NCI-H1105 (cell line): ENCODE measurements around the gene LRFN2.

Source experiments
- DNase-seq: peaks from one replicate; lab custom pipeline; 2025; lab: John Stamatoyannopoulos, UW

Gene LRFN2

DNA sequence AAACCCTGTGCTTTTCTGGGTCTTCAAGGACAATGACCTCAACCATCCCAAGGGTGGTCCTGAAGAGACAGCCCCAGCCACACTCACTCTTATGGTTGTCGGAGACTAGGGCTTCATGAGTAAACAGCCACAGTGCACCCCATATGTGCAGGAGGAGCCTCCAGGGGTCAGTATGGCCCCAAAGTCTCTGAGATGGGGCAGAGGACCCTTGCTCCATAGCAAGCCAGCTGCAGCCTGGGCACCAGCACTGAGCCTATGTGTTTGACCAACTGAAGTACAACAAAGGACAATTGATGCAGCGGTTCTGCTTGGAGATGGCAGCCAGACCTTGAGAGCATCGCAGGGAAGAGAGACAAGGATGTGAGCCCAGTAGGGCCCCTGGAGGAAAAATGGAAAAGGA lies 112.2 kb downstream of the LRFN2 start:
- no peak for DNase-seq

DNA sequence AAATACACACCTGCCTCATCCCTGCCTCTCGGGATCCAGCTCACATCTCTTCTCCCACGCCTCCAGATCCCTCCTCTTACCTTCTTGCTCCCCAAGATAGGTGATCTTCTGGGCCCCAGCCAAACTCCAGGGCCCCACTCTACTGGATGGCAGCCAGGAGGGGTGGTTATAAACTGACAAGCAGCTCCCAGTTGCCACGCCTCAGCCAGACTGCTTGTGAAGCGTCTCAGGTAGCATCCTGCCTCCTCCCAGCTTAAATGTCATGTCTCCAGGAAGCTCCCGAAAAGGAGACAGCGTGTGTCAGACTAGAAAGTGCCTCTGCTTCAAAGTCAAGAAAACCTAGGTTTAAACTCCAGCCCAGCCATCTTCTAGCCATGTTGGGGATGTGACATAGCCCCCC lies 114.1 kb downstream of the LRFN2 start:
- no peak for DNase-seq

DNA sequence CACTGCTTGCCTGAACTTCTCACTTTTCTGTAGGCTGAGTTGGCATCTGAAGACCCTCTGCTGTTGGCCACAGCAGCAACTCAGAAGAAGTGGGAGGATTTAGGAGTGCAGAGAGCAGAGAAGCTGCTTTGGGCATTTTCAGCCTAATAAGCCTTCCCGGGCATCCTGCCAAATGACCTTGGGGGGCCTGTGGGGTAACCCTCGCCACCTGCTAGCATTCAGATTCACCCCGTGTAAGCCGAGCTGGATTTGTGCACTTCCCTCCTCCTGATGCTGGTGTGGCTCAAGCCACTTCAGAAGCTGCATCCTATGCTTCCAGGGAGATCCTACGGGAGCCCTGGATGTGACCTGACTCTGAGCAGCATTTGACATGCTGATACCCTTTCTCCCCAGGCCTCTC lies 114.8 kb downstream of the LRFN2 start:
- peak; percentile 85 for DNase-seq

DNA sequence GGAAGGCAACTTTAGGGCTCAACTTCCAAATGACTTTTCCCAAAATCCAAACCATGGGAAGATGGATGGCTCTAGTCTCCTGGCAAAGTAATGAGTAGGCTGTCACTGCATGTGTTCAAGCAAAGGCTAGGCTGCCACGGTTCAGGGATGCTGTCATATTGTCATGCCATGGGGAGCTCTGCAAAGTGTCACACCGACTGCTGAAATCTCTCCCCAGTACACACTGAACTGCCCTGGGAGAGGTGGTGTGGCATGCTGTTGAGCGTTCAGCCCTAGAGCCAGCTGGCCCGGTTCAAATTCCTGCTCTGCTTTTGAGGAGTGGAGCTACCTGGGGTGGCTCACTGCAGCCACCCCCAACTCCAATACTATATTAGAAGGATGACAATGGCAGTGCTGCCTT lies 115.9 kb downstream of the LRFN2 start:
- DNase-seq, result no peak

DNA sequence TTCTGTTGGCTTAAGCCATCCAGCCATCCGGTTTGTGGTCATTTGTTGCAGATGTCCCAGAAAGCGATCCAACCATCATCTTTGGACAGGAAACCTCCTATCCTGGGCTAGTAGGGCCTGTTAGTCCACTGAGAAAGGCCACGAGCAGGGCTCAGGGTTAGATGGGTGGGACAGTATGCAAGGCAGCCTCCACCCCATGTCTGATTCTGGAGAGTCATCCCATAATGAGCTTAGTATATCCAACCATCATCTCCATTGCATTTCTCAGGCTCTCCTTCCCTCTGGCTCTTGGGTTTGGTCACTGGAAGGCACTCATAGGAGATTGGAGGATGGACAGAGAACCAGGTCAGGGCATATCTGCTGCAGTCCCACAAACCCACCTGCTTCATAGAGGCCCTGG lies 117.8 kb downstream of the LRFN2 start:
- DNase-seq, result no peak

DNA sequence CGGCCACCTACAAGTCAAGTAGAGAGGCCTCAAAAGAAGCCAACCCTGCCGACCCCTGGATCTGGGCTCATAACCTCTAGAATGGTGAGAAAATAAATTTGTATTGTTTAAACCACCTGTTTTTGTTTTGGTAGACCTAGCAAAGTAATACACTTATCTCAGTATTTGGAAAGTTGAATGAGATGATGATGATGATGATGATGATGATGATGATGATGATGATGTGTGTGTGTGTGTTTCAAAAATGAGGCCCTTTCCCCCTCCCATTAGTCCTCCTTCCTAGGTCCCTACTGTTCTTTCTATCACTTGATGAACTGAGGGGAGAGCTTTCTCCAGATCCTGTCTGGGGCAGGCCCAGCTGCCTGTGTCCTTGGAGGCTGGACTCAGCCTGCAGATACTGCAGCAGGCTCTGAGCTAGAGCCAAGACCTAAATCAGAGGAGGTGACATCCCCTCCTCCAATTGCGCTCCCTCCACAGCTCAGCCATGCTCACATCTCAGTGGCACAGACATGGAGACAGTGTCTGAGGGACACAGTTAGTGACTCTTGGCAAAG lies 120.1 kb downstream of the LRFN2 start:
- DNase-seq, result no peak

DNA sequence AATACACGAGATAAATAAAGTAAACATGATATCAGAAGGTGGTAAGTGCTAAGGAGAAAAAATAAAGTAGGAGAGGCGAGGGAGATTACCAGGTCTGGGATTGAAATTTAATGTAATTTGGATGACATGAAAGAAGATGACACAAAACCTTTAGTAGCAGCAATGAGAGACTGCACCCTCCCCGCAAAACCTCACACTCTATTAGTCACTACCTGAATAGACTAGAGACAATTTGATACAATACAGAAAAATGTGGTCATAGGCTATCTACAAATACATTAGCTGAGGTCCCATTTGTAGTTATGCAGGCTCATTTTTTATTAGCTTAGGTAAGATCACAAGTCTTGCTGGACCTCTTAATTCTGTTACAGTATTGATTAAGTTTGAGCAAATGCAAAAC lies 125.5 kb downstream of the LRFN2 start:
- no peak for DNase-seq

DNA sequence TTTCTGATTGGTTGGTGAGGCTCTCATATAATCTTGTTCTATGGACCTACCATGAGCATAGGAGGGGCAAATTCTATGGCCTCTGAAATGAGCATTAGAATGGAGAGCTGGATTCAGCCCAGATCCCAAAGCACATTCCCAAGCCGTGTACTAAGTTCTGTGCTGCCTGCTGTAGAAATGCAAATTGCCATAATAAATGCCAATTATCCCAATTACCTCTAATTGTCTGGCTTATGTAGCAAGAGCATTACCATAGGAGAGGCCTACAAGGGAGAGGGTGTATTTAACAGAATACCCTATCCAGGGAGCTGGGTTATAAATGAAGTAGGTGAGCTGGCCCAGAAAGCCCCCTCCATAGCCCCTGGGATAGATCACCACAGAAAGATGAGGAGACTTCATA lies 126.8 kb downstream of the LRFN2 start:
- DNase-seq, result peak; percentile 68

DNA sequence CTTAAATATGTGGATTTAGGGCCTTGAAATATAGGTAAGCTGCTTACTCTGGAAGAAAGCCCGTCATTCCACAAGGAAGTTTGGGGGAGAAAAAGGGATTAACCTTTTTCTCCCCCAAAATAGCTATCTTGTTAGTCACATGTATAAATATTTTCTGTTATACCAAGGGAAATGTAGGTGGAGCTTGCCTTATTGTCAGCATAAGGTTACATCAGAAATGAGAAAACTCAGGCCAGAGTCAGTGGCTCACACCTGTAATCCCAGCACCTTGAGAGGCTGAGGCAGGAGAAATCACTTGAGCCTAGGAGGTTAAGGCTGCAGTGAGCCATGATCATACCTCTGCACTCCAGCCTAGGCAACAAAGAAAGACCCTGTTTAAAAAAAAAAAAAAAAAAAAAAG lies 129.9 kb downstream of the LRFN2 start:
- no peak for DNase-seq

DNA sequence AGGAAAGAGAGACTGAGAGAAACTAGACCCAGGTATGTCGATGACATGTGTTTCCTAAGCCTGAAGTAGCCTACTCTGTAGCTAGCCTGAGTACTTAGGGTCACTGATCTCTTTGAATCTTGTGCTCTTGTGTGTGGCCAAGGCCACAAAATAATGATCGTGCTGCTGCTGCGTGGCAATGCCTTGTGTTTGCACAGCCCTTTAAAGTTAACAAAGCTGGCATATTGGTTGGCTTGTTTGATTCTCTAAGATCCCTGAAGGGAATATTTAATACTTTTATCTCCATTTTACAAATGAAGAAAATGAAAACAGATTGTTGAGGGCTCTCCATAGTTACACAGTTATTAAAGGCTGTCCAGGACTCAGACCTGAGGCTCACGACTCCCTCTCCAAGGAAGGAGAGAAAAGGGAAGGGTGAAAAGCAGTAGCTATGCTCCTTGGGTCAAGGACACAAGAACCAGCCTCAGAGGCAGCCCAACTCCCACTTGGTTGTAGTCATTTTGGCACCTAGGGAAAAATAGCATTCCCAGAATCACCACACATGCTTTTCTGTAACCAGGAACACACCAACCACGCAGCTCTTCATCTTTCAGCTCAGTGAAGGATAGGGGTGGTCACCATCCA lies 130.7 kb downstream of the LRFN2 start:
- DNase-seq, result no peak

DNA sequence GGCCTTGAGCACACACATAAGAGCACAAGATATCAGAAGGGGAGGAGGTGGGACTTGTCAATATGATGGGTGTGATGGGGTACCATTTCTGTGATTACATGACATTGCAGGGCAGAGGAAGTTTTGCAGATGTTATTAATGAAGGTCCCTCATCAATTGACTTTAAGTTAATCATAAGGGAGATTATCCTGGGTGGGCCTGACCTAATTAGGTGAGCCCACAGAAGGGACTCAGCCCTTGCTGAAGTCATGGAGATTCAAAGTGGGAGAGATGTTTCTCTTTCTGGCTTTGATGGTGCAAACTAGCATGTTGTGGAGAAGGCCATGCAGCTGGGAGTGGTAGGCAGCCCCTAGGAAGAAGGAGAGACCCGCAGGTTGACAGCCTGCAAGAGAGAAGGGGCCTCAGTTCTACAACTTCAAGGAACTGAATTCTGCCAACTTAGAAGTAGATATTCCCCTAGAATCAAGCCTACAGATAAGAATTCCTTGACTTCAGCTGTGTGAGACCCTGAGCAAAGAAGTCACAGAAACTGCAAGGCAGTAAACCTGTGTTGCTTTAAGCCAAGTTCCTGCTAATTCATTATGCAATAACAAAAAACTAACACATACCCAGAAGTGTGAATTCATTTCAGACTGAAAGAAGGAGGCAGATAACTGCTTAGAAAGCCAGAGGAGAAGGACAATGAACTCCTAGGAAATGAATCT lies 131.3 kb downstream of the LRFN2 start:
- DNase-seq, result no peak

DNA sequence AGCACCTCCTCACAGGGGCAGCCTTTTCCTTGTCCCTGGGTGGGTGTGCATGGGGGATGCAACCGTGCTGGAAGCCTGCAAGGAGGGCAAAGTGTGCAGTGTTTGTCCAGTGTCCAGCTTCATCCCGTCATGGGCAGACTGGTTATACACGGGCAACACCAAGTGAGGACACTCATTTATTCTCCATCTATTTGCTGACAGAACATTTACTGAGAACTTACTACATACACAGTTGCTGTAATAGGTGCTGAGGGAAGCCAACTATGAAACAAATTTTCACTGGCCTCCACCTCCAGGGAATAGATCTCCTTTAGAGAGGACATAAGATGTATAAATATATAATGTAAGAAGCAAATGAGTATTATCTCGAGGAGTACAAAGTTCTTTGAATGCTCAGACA lies 136.7 kb downstream of the LRFN2 start:
- no peak for DNase-seq

DNA sequence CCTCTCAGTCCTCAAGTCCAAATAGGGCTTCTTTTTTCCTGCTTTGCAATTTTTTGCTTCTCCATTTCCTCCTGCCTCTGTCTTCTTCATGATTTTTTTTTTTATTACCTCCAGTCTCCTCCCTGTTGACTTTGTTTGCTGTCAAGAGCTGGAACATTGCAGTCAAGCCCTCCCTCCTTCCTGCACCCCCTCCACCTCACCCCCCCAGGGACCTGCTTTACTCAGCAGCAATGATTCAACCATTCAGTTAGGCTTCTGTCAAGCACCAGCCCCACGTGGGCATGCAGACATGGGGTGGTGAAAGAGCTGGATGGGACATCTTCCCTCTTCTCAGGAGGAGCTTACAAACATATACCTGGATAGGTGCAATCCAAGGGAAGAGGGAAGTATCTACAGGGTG lies 142.4 kb downstream of the LRFN2 start:
- no peak for DNase-seq

DNA sequence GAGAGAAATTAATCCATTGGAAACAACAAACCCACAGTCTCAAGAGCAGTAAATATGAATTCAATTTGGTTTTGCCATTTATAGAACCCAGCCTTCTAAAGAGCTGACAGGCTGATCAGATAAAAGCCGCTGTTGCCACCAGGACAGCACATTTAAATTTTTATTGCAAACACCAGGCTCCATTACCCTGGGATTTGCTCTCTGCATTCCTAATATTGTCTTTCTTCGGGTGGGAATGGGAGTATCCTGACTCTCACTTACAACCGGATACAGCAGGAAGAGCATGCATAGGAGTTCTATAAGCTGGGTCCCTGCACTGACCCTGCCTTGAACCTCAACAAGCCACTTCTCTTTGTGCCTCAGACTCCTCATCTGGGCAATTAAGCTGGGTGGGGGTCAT lies 142.9 kb downstream of the LRFN2 start:
- DNase-seq, result no peak

DNA sequence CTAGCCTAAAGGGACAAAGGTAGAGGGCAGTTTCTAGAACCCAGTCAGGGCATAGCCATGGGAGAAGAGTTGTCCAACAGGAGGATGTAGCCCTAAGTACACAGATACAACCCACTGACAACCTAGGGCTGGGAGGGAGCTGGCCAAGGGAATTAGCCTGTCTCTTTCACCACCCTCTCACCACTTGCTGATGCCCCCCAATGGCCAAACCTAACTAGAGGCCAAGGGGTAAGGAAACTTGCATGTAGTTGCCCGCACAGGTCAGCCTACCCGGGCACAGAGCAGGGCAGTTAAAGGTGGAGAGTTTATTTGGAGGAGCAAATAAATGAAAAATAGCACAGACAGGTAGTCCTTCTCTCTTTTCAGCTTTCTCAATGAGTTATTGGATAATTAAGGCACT lies 143.3 kb downstream of the LRFN2 start:
- DNase-seq, result no peak

DNA sequence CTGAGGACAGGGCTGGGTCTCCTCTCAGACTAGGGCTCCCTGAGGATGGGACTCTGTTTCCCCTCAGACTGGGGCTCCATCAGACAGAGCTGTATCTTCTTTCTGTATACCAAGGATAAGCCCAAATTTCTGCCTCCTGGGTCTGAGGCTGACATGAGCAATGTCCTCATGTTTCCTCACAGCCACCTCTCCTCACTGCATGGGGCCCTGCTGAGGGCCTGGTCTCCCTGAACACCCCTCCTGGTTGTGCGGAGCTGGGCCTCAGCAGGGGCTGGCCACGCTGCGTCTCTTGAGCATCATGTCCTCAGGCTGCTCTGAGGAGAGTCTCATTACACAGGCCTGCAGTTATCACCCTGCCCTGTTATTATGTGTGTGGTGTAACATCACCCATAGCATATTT lies 144.6 kb downstream of the LRFN2 start:
- DNase-seq, result no peak

DNA sequence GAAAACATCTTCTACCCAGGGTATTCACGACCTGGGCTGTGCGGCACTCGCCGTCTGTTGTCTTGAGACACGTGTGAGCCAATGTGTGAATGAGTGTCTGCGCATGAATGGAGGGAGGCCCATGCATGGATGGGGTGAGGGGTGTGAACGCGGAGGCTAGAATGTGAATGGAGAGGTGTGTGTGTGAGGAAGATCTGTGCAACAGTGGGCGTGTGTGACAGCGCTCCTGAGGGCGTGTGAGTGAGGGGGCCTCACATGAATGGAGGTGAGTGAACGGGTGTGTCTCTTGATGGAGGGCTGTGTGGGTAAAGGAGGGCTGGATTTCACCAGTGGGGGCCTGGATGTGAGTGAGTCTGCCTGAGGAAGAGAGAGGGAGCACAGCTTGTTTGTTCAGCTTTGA lies 146.0 kb downstream of the LRFN2 start:
- DNase-seq, result no peak

DNA sequence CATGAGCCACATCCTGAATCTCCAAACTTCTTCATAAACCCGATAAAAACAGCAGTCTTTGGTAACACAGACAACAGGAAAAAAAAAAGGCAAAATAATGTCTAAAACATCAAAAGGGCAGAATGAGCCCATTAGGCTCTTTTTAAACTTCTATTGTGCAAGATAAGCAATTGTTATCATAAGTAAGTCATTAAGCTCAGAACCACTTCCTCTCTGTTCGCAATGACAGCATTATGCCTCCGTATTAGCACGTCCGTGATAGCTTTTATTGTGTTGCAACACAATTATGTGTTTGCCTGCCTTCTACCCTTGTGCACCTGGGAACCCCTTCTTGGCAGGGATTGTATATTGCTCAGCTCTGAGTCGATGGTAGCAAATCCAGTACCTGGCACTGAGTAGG lies 147.1 kb downstream of the LRFN2 start:
- DNase-seq, result no peak

DNA sequence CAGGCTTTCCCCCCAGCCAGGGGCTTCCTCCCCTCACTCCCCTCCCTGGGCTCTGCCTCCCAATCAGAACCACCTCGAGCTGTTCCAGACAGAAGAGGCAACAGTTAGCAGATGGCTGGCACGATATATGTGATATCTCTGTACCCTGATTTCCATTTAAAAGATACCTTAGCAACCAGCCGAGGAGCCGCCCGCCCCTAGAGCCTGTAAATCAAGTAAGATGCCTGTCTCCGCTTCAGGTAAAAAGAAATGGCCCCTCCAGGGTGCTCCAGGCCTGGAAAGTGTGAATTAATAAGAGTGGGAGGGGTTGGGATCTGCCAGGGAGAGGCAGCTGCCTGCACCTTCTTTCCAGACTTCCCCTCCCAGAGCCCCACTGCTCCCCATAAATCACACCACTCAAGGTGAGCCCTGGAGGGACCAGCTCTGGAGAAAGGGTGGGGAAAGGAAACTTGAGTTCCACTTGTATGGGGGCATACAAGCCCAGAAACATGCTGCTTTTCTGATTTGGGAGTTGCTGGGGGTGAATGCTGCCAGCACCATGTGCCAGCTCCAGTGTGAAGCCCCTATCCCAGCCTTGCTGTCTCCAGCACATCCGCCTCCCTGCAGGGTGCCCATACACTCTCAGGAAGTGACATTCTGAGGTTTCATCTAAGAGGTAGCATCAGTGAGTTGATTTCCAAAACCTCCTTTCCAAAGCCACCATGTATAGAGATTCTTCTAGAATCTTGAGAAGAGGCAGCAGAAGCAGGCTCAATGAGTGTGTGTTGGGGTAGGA lies 148.0 kb downstream of the LRFN2 start:
- no peak for DNase-seq

DNA sequence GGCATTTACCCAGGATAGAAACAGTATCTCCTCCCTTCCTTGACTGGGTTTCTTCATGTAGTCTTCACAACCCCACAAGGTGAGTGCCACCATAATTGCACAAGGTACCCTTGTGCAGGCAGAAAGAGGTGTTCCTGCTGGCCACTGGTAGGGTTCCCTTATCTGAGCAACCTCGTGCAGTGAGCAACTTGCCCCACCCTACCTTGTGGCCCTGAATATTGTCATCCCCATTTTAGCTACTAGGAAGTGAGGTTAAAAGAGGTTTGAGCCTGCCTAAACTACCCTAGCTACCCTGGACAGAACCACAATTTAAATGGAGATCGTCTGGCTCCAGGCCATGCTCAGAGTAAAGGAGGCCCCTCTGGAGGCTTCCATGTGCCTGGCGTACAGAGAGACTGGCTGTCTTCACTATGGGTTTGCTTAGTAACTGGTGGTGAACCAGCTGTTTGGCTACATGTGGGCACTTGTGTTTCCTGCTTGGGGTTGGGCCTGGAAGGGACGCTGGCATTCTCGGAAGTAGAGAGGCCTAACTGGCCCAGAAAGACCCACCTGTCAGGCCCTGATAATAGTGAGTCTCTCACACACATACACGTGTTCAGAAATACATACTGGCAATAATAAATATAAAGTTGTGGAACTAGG lies 148.8 kb downstream of the LRFN2 start:
- DNase-seq, result no peak

DNA sequence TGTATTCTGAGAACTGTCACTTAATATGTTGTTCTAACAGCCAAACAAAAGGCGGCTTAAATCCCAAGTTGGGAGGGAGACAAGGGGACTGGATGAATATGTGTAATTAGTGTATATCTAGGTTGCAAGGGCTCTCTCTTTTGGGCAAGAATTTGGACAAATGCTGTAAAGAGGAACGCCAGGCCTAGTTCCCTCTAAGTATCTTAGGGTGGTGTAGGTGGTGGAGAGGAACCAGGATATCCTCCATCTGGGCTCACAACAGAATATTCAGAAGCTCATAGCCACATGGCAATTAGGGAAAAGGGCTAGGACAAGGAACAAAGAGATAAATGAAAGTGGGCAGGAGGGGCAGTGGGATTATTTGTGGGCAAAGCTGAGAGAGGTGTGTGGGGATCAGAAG lies 149.5 kb downstream of the LRFN2 start:
- DNase-seq, result no peak
